Measurements from ENCODE around the gene RESF1.
"Not testable (repeated sequence)": the region's sequence is repeated elsewhere in the genome, so short reads cannot be mapped to it uniquely, and the experiment has no call there.

RESF1 gene

DNA sequence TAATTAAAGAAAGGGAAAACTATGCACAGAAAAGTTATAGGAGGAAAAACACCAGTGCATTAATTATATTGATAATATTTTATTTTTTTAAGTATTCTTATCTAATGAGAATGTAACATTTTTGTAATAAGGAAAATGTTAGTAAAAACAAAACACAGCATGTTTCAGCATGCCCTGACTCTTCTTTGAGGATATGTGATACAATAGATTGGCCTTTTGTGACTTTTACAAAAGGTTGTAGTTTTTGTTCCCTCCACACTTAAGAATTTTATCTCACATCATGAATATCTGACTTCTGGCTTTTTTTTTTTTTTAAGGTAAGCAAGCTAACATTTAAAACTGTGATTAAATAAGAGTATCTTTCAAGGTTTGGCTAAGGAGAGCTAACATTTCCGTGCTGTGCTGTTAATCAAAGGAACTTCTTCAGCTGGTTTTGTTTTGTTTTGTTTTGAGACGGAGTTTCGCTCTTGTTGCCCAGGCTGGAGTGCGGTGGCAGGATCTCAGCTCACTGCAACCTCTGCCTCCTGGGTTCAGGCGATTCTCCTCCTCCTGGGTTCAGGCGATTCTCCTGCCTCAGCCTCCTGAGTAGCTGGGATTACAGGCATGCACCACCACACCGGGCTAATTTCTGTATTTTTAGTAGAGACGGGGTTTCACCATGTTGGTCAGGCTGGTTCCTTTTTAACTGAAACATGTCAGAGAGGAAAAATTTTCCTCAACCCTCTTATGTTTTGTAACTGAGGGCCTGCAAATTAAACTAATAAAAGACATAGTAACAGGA, 30.8 kb upstream of the RESF1 start:
- DNase-seq (ENCODE audit: low read depth) = peak; percentile 63
- H3K4me3 ChIP-seq (ENCODE audit: low read depth, low read length) = peak overlapping the region; percentile 35; the same call in 1 of the 2 replicates
- TF ChIP-seq CTCF (IDR thresholded peaks at IDR 0.05; ENCODE audit: insufficient read depth, low read depth, low read length, missing control alignments) = no peak

GRCh38 chr12:31929027-31929526, 30.1 kb upstream of the RESF1 start:
- DNase-seq (ENCODE audit: low read depth) = peak; percentile 32
- TF ChIP-seq CTCF (IDR thresholded peaks at IDR 0.05; ENCODE audit: insufficient read depth, low read depth, low read length, missing control alignments) = no peak
- peak overlapping the region; percentile 35; the same call in 1 of the 2 replicates for H3K4me3 ChIP-seq (ENCODE audit: low read depth, low read length)

DNA sequence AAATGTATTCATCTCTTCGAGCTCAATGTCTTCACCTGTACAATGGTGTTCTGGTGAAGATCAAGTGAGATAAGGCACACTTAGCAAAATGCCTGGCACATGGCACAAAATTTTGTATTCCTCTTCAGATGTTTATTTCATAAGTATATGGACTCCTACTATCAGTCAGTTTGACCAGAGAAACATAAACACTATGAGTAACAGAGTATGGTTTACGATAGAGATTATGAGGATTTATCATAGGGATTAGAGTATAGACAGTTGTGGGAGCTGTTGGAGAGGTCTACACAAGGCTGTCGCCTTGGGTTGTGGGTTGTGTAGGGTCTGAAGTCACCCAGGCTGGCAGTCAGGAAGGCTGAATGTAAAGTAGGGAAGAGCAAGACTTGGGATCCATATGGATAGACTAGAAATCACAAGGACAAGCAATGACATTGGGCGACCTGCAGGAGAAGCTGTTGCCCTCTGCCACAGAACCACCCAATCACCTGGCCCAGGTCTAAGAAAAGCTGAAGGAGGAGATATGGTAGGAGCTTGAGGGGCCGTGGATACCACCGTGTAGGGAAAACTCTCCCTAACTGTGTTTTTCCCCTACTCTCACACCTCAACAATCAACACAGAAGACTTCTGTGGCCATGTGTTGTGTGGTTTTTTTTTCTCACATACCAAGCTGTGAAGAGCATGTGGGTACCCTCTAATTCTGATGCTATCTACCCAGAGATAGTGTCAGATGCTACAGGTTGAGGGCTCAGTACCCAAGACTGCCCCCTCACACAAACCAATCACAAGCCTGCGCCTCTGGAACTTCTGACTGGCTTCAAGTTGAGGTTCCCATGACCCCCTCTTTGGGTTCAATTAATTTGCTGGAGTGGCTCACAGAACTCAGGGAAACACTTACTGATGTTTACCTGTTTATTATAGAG, 27.2 kb upstream of the RESF1 start:
- no peak for TF ChIP-seq CTCF (IDR thresholded peaks at IDR 0.05; ENCODE audit: insufficient read depth, low read depth, low read length, missing control alignments)
- no peak overlapping the region for H3K4me3 ChIP-seq (ENCODE audit: low read depth, low read length)
- DNase-seq (ENCODE audit: low read depth) = no peak

GRCh38 chr12:31944299-31944698, 14.9 kb upstream of the RESF1 start:
- H3K4me3 ChIP-seq (ENCODE audit: low read depth, low read length) = no peak overlapping the region
- TF ChIP-seq CTCF (IDR thresholded peaks at IDR 0.05; ENCODE audit: insufficient read depth, low read depth, low read length, missing control alignments) = no peak
- no peak for DNase-seq (ENCODE audit: low read depth)

- no peak for TF ChIP-seq CTCF (IDR thresholded peaks at IDR 0.05; ENCODE audit: insufficient read depth, low read depth, low read length, missing control alignments)
- no peak for DNase-seq (ENCODE audit: low read depth)
- no peak overlapping the region for H3K4me3 ChIP-seq (ENCODE audit: low read depth, low read length)
Observed at GRCh38 chr12:31947971-31948370, 11.2 kb upstream of the RESF1 start.

DNA sequence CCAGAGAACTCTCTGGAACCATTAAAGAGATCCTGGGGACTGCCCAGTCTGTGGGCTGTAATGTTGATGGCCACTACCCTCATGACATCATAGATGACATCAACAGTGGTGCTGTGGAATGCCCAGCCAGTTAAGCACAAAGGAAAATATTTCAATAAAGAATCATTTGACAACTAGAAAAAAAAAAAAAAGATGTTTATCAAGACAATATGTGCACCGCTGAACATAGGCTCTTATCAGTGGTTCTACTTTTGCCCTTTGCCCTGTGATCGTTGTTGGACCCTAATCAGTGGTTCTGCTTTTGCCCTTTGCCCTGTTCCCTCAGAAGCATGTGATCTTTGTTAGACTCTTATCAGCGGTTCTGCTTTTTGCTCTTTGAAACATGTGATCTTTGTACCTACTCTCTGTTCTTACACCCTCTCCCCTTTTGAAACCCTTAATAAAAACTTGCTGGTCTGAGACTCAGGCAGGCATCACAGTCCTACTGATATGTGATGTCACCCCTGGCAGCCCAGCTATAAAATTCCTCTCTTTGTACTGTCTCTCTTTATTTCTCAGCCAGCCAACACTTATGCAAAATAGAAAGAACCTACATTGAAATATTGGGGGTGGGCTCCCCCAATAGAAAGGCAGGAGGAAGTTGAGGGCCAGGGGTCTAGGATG, 10.4 kb upstream of the RESF1 start:
- DNase-seq (ENCODE audit: low read depth) = not testable (repeated sequence)

DNA sequence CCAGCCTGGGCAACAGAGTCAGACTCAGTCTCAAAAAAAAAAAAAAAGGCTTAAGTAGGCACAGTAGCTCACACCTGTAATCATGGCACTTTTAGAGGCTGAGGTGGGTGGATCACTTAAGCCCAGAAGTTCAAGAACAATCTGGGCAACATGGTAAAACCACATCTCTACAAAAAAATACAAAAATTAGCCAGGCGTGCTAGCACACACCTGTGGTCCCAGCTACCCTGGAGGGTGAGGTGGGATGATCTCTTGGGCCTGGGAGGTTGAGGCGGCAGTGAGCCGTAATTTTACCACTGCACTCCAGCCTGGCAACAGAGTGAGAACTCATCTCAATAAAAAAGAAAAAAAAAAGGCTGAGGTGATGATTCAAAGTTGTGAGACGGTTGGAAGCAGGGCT, 9.1 kb upstream of the RESF1 start:
- H3K4me3 ChIP-seq (ENCODE audit: low read depth, low read length) = no peak overlapping the region
- TF ChIP-seq CTCF (IDR thresholded peaks at IDR 0.05; ENCODE audit: insufficient read depth, low read depth, low read length, missing control alignments) = no peak
- DNase-seq (ENCODE audit: low read depth) = no peak

More for the DNA sequence above, 10.4 kb upstream of the RESF1 start:
- not testable (repeated sequence) for H3K4me3 ChIP-seq (ENCODE audit: low read depth, low read length)
